Stimulated activated CD8-positive, alpha-beta memory T cell treated with anti-CD3 and anti-CD28 coated beads, Interleukin-4, amount 100 ng/mL, for 48 hours (primary cell): ENCODE data around the gene UTS2B.

ENCODE experiments used
- DNase-seq: peaks from one replicate; pipeline ENCODE4 v3.0.0-alpha.2; 2020

Gene UTS2B, protein sequence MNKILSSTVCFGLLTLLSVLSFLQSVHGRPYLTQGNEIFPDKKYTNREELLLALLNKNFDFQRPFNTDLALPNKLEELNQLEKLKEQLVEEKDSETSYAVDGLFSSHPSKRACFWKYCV

DNA sequence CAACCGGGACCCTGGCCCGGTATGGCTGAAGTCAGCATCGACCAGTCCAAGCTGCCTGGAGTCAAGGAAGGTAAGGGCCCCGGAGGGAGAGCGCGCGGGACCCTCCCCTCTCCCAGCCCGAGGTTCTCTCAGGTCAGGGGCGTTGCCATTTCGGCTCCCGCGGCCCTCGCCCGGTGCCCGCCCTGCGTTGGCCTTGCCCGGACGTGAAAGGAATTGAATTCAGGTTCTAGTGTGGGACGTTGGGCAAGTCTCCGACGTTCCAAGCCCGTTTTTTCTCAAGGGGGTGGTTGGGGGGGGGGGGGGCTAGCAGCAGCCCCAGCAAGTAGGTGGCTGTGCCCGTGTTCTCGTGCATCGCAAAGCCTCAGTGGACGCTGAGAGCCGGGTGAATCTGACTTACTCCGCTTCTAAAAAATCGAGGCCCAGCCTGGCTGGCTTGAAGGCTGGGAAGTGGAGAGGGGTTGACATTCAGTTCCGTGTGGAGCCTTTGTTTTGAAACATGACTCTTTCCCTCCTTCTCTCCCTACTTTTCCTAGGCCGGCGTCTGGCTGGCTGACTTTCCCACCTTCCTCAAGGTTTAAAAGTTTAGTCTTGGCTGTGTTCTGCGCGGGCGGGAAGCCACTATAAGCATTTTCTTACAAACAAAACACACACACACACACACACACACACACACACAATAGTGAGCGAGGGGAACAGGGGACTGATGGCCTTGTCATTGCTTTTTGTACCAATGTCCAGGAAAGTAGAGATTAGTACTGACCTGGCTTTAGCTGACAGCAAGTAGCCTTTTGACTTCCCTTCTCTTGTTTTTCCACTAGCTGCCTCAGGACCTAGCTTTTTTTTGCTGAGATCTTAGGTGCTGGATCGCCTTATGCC is at the start of gene UTS2B:
UTS2B (minus strand) TSS at position 873 of the 876 bp plus-strand sequence. CDS start 48,337 bp downstream, outside the sequence.
- DNase-seq = no peak

DNA sequence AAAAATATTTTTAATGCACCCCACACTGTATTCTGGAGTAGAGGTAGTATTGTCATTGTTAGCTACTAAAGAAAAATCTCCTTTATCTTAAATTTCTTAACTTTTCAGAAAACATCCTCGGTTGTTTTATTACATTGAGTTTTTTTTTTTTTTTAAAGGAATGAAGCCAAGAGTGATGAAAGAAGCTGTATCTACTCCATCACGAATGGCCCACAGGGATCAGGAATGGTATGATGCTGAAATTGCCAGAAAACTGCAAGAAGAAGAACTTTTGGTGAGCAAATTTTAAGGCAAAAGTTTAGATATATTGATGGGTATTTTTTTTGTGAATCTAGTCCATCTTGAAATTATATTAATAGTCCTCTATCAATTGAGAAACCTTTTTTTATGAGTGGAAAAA is 49.7 kb upstream of the UTS2B start:
- no peak for DNase-seq

DNA sequence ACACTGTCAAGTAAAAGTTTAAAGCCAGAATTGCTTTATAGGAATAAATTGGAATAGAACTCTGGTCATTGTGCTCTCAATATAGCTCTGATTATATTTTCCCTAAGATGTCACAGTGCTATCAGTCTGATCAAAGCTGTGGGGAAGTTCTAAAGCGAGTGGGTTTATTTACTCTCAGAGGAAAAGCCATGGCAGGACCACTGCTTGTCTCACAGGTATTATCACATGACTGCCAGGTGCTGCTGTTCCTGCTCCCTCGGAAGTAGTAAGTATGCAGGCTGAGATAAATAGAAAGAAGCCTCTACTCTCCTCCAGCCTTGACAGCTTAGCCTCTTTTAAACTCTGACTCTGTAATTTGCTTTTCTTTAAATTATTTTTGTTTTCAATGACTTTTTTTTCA is 49.1 kb upstream of the UTS2B start:
- DNase-seq = no peak

DNA sequence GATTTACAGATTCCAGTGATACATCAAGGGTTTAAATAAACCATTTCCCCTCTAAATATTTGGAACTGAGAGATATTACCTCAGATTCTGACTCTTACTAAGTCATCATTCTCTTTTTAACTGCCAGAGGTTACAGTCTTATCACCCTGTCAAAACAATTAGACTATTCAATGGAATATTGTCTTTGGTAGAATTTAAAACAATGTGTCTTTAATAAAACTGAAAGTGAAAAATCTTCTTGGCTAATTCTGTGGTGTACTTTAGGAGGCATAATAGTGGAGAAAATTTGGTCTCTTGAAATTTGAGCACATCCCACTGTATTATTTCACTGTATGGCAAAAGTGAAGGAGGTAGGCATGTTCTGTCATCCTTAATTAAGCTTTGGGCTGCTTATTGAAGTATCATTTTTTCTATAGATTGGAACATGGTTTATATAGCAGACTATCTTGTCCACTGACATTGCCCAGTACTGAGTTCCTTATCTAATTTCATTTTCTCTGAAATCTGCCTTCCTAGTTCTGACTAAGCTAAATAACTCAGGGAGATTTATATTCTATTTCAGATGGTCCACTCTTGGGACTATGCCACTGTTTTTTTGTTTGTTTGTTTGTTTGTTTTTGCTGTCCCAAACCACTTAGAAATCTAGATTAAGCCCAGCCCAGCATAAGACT is 48.0 kb upstream of the UTS2B start:
- no peak for DNase-seq

DNA sequence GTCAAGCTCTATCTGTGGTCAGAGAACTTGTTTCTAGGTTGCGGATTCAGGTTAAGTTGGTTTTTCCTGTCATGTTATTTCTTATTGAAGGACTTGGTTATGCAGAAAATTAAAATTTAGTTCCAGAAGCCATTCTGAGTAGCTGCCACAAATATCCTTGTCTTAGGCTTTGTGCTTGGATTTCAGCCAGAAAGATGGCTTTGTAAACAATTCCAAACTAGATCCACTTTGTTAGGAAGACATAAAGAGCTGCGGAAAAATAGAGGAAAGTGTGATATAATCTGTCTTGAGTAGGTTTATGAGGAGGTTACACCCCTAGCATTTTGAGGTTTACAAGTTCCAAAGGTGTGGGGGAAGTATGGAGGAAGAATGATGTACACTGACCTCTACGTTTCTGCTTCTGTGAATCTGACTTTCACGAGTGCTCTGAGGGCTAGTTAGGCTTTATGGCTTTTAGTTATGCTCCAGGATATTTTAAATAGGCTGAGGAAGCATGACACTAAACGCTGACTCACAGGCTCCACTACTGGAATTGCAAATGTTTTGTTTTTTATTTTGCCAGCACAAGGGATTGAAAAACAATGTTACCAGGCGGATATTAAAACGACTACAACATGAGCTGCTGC is 46.3 kb upstream of the UTS2B start:
- no peak for DNase-seq

DNA sequence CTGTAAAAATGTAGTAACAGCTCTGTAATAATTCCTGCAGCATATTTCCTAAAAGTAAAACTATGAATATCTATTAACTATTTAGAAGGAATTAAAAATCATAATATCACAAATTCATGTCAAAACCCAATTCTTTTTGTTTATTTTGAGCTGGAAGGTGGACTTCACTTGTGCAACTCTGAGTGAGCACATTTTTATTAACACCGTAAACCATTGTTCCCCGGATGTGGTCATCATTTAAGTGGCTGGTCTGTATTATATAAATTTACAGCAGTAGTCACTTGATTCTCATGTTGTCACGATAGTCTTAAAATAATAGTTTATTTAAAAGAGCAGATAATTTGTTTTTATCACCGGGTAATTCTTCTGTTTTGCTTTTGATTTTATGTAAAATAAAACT is 43.0 kb upstream of the UTS2B start:
- no peak for DNase-seq

DNA sequence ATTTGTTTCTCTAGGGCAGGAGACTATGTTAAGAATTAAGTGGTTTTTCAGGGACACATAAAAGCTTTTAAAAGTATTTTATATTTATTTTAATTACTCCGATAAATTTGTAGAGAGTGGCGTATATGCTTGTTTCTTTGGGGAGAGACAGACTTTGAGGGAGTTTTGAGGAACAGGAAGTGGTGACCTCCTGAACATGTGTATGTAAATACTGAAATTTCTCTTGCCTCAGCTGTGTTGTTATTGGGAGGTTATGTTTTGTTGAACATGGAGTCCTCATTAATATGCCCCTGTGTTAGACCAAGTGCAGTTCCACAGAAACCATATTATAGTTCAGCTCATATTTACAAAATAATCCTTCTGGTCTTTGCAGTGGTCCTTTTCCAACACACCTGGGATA is 41.8 kb upstream of the UTS2B start:
- no peak for DNase-seq

DNA sequence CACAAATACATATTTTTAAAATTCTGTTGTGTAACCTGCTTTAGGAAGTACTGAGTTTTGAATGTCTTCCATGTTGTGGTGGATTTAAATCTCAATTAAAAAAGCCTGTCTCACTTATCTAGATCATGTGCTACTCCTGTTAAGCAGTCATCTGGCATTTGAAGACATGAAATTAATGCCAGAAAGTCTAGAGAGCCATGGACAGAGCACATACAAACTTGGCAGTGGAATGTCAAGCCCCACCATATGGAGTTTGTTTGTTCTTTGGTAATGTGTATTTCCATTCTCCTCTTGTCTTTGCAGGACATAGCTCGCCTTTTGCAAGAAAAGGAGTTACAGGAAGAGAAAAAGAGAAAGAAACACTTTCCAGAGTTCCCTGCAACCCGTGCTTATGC is 39.3 kb upstream of the UTS2B start:
- no peak for DNase-seq

DNA sequence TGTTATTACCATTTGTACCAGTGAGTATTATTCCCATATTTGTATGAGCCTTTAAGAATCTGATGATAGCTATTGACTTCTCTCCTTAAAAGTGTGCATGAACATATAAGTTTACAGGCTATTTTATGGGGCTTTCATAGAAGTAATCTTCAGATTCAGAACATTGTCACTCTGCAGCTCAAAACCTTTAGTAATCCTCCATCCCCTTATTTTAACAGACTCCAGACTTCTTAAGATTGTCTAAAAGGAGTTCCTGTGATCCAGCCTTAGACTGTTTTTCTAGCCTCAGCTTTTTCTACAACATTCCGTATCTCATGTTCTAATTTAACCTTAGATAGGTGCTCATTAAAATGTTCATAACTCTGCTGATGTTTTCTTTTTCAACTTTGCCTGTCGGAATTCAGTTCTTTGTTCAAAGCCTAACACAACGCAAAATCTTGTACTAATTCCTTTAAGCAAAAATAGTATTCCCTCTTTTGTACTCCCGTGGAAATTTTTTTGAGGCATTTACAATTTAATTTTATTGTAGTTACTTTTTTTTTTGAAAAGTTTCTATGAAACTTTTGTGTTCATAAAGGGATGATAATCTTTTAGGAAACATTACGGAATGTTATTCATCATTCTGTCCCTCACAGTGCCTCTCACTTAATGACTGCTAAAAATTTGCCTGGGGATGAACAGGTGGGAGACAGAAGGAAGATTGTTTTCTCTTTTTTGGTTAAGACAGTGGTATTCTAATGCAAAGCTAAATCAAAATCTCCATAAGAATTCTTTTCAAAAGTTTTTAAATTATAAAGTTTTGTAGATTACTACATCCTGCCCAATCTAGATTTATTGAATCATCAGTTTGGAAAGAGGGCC is 38.7 kb upstream of the UTS2B start:
- no peak for DNase-seq

DNA sequence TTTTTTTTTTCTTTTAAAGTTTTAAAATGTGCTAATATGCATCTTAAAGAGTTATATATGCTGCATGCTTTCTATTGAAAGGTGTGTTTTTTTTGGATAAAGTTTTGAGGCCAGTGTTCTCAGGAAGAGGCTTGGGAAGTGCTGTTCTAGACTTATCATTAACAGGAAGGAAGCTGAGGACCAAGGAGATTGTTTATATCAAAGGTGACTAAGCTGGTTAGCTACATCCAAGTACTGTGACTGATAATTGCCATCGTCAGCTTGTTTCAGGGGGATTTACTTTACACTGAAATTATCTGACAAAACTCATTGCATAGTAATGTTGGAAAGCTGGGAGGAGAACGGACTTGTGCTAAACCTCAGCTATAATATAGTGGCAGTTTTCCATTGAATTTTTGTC is 36.3 kb upstream of the UTS2B start:
- no peak for DNase-seq

DNA sequence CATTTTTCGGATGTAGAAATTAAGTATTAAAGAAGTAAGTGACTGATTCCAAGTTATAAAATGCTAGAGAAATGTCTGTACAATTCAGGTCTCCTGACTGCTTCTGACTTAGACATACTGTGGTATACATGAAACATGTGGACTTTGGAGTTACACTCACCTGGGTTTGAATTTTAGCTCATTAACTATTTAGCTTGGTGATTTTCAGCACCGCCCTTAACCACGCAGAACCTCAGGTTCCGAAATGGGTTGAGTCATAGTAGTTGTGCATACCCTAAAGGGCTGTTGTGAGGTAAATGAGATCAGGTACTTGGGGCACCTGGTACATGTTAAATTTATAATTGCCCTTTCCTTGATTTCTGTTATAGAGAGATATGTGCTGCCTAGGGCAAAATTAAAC is 32.9 kb upstream of the UTS2B start:
- DNase-seq = no peak

DNA sequence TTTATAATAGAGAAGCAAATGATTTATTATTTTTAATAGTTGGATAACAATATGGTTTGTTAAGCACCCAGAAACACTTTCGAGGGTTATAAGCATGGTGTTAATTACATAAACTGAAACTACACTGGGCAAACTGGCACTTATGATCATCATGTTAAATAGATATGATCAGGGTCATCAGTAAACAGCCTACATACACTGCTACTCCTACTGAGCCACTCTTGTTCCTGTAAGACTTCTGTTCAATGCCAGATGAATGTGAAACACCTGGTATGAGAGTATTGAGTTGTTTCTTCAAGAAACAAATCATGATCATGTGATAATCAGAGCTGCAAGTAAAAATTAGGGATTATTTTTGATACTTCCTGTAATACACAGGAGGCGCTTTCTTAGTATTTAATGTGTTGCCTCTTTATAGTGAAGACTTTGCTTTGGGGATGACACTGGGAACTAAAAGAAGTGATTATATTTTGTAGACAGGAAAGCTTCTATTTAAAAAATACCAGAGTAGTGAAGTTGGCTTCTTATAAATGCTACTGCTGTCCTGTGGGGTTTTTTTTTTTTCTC is 32.3 kb upstream of the UTS2B start:
- no peak for DNase-seq

DNA sequence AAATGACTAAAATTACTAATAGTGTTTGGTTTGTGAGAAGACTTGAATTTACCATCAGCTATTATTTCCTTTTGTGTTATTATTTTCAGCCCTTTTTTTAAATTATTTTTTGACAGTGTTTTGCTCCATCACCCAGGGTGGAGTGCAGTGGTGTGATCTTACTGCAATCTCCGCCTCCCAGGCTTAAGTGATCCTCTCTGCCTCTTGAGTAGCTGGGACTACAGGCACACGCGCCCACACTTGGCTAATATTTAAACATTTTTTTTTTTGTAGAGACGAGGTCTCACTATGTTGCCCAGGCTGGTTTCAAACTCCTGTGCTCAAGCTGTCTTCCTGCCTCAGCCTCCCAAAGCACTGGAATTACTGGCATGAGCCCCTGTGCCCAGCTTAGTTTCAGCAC is 31.7 kb upstream of the UTS2B start:
- DNase-seq = no peak

DNA sequence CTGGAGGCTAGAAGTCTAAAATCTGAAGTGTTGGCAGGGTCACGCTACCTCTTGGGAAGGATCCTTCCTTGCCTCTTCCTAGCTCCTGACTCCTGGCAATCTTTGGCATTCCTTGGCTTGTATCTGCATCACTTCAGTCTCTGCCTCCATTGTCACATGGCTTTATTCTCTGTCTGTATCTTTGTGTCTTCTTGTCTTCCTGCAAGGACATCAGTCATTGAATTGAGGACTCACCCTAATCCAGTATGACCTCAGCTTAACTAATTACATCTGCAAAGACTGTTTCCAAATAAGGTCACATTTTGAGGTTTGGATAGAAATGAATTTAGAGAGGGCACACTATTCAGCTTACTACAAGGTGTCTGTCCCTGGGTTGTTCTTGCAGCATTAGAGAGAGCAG is 31.1 kb upstream of the UTS2B start:
- DNase-seq = no peak

DNA sequence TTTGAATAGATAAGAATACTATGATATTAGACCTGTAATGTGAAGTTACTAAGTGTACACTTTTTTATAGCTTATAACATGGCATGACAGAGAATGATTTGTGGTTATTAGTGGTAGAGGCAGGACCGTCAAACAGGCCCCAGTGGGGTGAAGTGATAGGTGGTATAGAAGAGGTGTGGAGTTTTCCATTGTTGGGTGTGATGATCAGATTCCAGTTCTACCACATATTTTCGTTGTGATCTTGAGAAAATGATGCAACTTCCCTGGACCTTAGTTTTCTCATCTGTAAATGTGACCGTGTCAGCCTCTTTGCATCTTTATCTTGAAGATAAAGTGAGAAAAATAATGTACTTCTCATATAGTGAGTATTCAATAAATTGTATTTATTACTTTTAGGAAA is 30.3 kb upstream of the UTS2B start:
- DNase-seq = no peak

DNA sequence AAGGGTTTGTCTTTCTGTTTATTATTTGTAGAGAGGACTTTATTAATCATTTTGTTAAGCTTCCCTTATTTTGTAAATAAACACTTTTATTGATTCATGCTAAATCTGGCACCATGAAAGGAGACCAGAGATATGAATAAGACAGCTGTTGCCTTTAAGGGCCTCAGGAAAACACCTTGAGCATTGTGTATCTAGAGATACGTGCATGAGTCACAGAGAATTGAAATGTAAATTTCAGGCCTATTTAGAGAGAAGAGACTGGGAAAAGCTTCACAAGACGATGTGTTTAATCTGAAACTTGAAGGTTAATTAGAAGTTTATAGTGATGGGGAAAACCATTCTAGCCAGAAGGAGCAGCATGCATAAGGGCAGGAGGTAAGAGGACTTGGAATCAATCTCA is 28.6 kb upstream of the UTS2B start:
- DNase-seq = no peak

DNA sequence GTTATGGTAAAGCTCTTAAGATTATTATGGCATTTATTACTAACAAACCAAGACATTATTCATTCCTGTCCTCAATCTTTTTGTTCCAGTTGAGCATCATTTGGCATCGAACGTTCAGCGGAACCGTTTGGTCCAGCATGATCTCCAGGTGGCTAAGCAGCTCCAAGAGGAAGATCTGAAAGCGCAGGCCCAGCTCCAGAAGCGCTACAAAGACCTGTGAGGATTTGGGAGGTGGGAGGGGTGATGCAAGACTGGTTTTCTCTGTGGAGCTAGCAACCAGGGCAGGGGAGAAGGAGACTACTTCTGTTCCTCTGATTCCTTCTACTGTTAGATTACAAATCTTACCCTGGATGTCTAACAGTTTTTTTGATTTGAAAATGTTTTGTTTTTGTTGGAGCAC is 27.6 kb upstream of the UTS2B start:
- DNase-seq = no peak

DNA sequence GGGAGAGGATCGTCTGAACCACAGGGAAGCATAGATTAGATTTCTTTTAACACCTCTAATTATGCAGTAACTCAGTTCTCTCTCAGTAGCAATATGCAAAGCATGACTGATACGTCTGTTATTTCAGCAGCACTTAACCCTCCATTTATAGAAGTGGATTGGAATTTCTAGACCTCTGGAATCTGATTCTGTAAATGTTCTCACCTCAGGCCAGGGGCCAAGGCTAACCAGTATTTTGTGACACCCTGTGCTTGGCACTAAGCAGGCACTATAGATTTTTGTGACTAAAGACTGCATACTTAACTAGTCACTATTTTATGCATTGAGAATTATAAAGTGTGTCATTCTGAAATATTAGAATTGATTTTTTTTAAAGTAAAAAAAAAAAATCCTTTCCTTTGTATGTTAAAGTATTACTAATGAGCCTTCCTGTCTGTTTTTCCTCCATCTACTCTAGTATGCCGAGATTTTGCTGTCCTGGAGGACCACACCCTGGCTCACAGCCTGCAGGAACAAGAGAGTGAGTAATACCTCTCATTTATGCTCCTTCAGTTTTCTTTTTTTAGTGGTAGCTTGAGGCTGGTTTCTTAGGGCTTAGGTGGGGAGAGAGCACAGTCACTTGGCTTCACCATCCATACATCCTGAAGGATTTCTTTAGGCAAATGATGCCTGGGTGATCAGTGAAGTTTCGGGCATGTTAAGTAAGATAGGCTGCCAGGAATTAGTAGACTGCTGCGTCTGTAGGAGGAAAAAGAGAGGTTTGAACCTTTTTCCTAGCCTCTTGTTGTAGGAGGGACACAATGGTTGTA is 26.5 kb upstream of the UTS2B start:
- no peak for DNase-seq

DNA sequence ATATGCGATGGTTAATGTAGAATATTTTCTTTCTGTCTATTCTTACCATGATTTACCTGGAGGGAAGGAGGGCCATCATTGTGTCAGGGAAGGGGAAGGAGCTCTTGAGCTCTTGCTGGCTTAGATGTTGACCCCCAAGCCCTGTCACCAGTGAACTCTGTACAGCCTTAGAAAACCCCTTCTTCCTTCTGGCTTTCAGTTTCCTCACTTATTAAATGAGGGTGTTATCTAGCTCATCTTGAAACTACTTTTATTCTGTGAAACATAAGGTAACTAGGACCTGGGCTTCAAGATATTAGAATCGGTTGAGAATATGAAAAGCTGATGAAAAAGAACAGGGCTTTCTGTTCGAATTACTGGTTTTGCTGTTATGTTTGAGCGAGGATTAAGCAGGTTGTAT is 25.1 kb upstream of the UTS2B start:
- DNase-seq = no peak

DNA sequence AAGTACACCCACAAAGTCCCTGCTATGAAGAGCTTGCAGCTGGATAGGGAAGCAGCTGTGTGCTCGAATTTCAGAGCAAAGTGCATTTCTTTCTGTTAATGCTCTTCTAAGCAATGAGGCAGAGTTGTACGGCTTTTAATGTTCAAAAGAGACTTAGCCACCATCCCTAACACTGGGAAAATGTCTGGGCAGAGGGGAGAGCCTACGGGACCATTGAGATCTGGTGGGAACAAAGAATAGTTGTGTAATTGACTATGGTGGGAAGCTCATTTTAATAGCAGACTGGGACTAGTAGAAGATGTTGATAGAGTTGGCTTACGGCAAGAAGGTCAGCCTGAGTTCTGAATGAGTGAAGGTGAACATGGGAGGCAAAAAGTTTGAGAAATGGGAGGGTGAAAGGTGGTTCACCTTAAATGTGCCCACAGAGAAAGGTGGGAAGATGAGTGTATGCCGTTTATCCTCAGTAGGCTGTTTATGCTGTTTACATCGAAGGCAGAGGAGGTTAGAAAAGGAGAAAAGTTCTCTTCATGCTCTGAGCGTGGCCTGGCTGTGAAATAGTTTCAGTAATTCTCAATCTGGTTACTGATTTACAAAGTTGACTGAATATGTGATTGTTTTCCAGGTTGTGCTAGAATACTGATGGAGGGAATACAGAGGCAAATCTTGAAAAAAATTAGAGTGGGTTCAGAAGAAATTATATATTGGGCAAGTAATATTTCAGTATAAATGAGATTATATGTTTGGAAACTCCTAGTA is 22.9 kb upstream of the UTS2B start:
- DNase-seq = no peak

DNA sequence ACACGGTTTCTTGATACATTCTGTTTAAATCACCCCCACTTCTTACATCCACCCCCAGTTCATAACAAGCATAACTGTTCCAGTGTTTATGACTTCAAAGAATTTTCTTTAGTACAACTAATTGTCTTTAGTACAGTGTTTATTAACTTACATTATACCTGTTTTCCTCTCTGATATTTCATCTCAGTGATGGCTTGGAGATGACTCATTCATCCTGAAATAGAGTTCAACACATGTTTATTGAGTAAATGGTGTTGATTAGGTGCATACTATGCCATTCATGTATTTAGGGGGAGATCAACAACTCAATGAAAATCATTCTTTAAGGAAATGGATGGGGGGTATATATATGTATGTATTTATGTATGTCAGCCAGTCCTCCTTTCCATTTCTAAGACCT is 21.7 kb upstream of the UTS2B start:
- no peak for DNase-seq
